Right atrium auricular region (tissue), 2 donors: ENCODE measurements around the gene ZNF778. TPM values are rescaled to one million over a fixed set of nuclear protein-coding genes. Genes with fewer than 3 reads are reported as not detected.

Source experiments
- DNase-seq: peaks from one replicate; pipeline ENCODE4 v3.0.0-alpha.2; 2019; ENCODE audit warnings: low spot score
- H3K27ac ChIP-seq, 2 donors: fragments of 200-600 bp; sonication (generic); 1 replicate in 1 of 2; 2 replicates in 1 of 2; pipeline ENCODE4 v1.5.1; 2016 to 2019
- H3K27me3 ChIP-seq, 2 donors: fragments of 200-600 bp; sonication (generic); one replicate each; pipeline versions ENCODE4 v1.5.1 to v1.6.0; 2017 to 2019
- H3K36me3 ChIP-seq: fragments of 200-600 bp; sonication (generic); one replicate; pipeline ENCODE4 v1.5.1; 2016
- H3K4me1 ChIP-seq, 2 donors: fragments of 200-600 bp; sonication (generic); one replicate each; pipeline versions ENCODE4 v1.5.1 to v1.6.0; 2017 to 2019
- H3K4me3 ChIP-seq, 2 donors: fragments of 200-600 bp; sonication (generic); 1 replicate in 1 of 2; 2 replicates in 1 of 2; pipeline ENCODE4 v1.5.1; 2017 to 2019; ENCODE audit warnings: mild to moderate bottlenecking in 1 of 2, moderate library complexity in 1 of 2
- H3K9me3 ChIP-seq, 2 donors: fragments of 200-600 bp; sonication (generic); one replicate each; pipeline ENCODE4 v1.5.1; 2019
- total RNA-seq, 2 donors: library from RNA; depleted of rRNA; stranded (reverse); fragments of >200 nt; gene quantifications; one replicate each; pipeline ENCODE4 v1.1.0, GENCODE V29; 2016
- TF ChIP-seq, protein P1 (sequence below), 2 donors: fragments of 200-600 bp; sonication (generic); IDR thresholded peaks; one replicate each; pipeline ENCODE4 v1.5.1; 2019; ENCODE audit warnings: antibody characterized with exemption in 2 of 2

The ZNF778 gene
- total RNA-seq, 2 donors from 2014 or later: 5.7 to 8.0 TPM

DNA sequence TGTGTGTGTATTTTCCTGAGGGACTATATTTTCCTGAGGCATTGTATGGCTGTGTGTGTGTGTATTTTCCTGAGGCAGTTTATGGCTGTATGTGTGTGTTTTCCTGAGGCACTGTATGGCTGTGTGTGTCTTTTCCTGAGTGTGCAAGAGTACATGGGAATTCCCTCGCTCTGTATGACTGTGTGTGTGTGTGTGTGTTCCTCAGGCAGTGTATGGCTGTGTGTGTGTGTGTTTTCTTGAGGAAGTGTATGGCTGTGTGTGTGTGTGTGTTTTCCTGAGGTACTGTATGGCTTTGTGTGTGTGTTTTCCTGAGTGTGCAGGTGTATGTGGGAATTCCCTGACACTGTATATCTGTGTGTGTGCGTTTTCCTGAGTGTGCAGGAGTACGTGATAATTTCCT lies 4.1 kb downstream of the ZNF778 start:
- Histone ChIP-seq H3K4me3 (no peak overlapping the region), H3K9me3 (no peaks in the 10 kb centered on the region), H3K27me3 (no peaks in the 10 kb centered on the region), H3K36me3 (peaks cover 41% of the 10 kb centered on the region), H3K4me1 (peaks cover 0 to 16% of the 10 kb centered on the region in 2 donors), H3K27ac (no peak overlapping the region)
- TF ChIP-seq, protein P1, sequence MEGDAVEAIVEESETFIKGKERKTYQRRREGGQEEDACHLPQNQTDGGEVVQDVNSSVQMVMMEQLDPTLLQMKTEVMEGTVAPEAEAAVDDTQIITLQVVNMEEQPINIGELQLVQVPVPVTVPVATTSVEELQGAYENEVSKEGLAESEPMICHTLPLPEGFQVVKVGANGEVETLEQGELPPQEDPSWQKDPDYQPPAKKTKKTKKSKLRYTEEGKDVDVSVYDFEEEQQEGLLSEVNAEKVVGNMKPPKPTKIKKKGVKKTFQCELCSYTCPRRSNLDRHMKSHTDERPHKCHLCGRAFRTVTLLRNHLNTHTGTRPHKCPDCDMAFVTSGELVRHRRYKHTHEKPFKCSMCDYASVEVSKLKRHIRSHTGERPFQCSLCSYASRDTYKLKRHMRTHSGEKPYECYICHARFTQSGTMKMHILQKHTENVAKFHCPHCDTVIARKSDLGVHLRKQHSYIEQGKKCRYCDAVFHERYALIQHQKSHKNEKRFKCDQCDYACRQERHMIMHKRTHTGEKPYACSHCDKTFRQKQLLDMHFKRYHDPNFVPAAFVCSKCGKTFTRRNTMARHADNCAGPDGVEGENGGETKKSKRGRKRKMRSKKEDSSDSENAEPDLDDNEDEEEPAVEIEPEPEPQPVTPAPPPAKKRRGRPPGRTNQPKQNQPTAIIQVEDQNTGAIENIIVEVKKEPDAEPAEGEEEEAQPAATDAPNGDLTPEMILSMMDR (IDR thresholded peaks at IDR 0.05): no peak
- no peak for DNase-seq

DNA sequence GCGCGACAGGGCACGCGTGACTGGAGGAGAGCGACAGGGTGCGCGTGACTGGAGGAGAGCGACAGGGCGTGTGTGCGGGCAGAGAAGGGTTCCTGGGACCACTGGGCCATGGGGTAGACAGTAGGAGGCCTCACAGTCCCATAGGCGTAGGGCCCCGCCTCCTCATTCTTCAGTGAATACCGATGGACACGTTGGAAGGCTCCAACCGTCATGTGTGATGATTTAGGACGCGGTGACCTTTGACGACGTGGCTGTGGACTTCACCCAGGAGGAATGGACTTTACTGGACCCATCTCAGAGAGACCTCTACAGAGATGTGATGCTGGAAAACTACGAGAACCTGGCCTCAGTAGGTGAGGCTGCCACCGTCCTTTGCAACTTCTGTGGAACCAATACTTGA lies 5.4 kb downstream of the ZNF778 start:
- H3K27me3 ChIP-seq: no peaks in the 10 kb centered on the region
- H3K9me3 ChIP-seq: peaks cover 0 to 9% of the 10 kb centered on the region in 2 donors
- H3K36me3 ChIP-seq: peaks cover 54% of the 10 kb centered on the region
- H3K27ac ChIP-seq: no peak overlapping the region
- no peak for DNase-seq
- H3K4me3 ChIP-seq: no peak overlapping the region
- TF ChIP-seq, protein P1 (IDR thresholded peaks at IDR 0.05): no peak
- peaks cover 0 to 13% of the 10 kb centered on the region in 2 donors for H3K4me1 ChIP-seq

DNA sequence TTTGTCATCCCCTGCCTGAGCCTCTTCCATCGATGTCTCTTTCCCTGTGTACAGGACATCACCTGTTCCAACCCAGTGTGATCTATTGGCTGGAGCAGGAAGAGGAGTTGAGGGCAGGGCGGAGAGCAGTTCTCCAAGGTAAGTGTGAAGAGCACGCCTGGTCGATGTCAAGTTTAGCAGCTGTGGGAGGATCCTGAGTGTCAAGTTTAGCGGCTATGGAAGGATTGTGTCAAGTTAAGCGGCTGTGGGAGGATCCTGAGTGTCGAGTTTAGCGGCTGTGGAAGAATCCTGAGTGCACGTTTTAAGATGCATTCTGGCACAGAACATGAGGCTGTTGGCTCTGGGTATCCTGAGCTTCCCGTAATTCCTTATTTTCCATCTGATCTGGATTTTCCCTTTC lies 7.2 kb downstream of the ZNF778 start:
- TF ChIP-seq, protein P1 (IDR thresholded peaks at IDR 0.05): no peak
- H3K9me3 ChIP-seq: peaks cover 0 to 10% of the 10 kb centered on the region in 2 donors
- no peaks in the 10 kb centered on the region for H3K27me3 ChIP-seq
- no peak for DNase-seq
- no peaks in the 10 kb centered on the region for H3K4me1 ChIP-seq
- no peak overlapping the region for H3K27ac ChIP-seq
- no peak overlapping the region for H3K4me3 ChIP-seq
- peaks cover 58% of the 10 kb centered on the region for H3K36me3 ChIP-seq

DNA sequence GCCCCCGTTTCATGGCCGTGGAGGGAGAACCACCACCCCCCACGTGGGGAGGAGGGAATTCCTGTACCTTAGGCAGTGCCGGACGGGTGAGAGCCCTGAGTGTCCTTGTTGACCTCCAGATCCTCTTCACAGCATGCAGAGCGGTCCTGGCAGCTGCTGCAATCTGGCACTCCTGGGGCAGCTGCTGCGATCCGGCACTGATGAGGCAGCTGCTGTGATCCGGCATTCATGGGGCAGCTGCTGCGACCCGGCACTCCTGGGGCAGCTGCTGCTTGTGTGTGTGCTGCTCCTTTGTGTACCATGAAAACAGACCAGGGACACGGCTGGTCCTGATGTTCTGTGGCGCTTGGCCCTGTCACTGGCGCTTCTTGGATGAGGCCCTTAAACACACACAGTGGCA lies 12.8 kb downstream of the ZNF778 start:
- H3K27me3 ChIP-seq: no peaks in the 10 kb centered on the region
- DNase-seq: no peak
- no peak overlapping the region for H3K4me3 ChIP-seq
- H3K27ac ChIP-seq: no peak overlapping the region
- no peaks in the 10 kb centered on the region for H3K4me1 ChIP-seq
- H3K36me3 ChIP-seq: peaks cover 57% of the 10 kb centered on the region
- H3K9me3 ChIP-seq: peaks cover 0 to 10% of the 10 kb centered on the region in 2 donors
- TF ChIP-seq, protein P1 (IDR thresholded peaks at IDR 0.05): no peak

DNA sequence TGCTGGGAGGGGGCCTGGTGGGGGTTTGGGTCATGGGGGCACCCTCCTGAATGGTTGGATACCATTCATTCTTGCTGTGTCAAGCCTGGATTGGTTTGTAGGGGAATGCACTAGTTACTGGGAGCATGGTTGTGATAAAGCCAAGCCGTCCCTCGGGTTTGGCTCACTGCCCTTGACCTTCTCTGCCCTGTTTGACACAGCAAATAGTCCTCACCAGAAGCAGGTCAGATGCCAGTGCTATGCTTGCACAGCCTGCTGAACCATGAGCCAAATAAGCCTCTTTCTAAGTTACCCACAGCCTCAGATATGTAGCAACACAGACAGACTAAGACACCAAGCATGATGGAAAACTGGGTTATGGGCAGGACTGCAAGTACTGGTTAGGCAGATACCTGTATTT lies 14.6 kb downstream of the ZNF778 start:
- H3K4me3 ChIP-seq: no peak overlapping the region
- DNase-seq: no peak
- no peaks in the 10 kb centered on the region for H3K4me1 ChIP-seq
- H3K27me3 ChIP-seq: no peaks in the 10 kb centered on the region
- H3K36me3 ChIP-seq: peaks cover 42% of the 10 kb centered on the region
- H3K9me3 ChIP-seq: peaks cover 0 to 9% of the 10 kb centered on the region in 2 donors
- TF ChIP-seq, protein P1 (IDR thresholded peaks at IDR 0.05): no peak
- H3K27ac ChIP-seq: no peak overlapping the region
